Astrocyte (in vitro differentiated cells and primary cell): ENCODE measurements around the gene ZBTB38. TPM values are rescaled to one million over a fixed set of nuclear protein-coding genes. Genes with fewer than 3 reads are reported as not detected.
A peak's percentile ranks its signal among the peaks of the same experiment; 100 is the strongest.

ENCODE experiments used
- DNase-seq: peaks from one replicate; pipeline ENCODE4 v3.0.0-alpha.2; 2010; ENCODE audit warnings: low read depth
- FAIRE-seq: peaks from 2 replicates; lab custom pipeline; 2011; peaks lifted over from hg19 to GRCh38; lab: Jason Lieb, UNC
- H2AFZ ChIP-seq: 2 replicates; pipeline ENCODE4 v1.6.0; 2012; ENCODE audit warnings: low read depth, low read length, inconsistent platforms
- H3K27ac ChIP-seq: 2 replicates; pipeline ENCODE4 v1.5.1; 2011; ENCODE audit warnings: low read depth, low read length, inconsistent platforms
- H3K27me3 ChIP-seq: 2 replicates; pipeline ENCODE4 v1.6.0; 2011; ENCODE audit warnings: low read length, inconsistent platforms; ENCODE audit not compliant: insufficient read depth
- H3K36me3 ChIP-seq: 2 replicates; pipeline ENCODE4 v1.5.1; 2011; ENCODE audit warnings: low read length, inconsistent platforms; ENCODE audit not compliant: insufficient read depth
- H3K4me1 ChIP-seq: 2 replicates; pipeline ENCODE4 v1.5.1; 2011; ENCODE audit warnings: low read length, inconsistent platforms; ENCODE audit not compliant: insufficient read depth
- H3K4me2 ChIP-seq: 2 replicates; pipeline ENCODE4 v1.6.0; 2012; ENCODE audit warnings: low read length, inconsistent platforms
- H3K4me3 ChIP-seq: 2 replicates; pipeline ENCODE4 v1.5.1; 2011; ENCODE audit warnings: low read depth, mild to moderate bottlenecking, low read length, inconsistent platforms; ENCODE audit not compliant: insufficient read depth
- H3K79me2 ChIP-seq: 2 replicates; pipeline ENCODE4 v1.6.0; 2012; ENCODE audit warnings: mild to moderate bottlenecking, low read length, inconsistent platforms; ENCODE audit not compliant: insufficient read depth
- H3K9ac ChIP-seq: 2 replicates; pipeline ENCODE4 v1.6.0; 2012; ENCODE audit warnings: mild to moderate bottlenecking, low read length, inconsistent platforms
- H3K9me3 ChIP-seq: 2 replicates; pipeline ENCODE4 v1.5.1; 2012; ENCODE audit warnings: low read depth, mild to moderate bottlenecking, low read length, inconsistent platforms; ENCODE audit not compliant: insufficient read depth
- H4K20me1 ChIP-seq: 2 replicates; pipeline ENCODE4 v1.6.0; 2012; ENCODE audit warnings: low read length, inconsistent platforms; ENCODE audit not compliant: insufficient read depth
- H3K27ac Mint-ChIP-seq: one replicate; pipeline ENCODE4 v1.8.0; 2021; ENCODE audit warnings: mild to moderate bottlenecking, mixed read lengths; ENCODE audit not compliant: unreplicated experiment
- H3K27me3 Mint-ChIP-seq: one replicate; pipeline ENCODE4 v1.8.0; 2021; ENCODE audit warnings: low read depth, mixed read lengths; ENCODE audit not compliant: unreplicated experiment
- H3K36me3 Mint-ChIP-seq: one replicate; pipeline ENCODE4 v1.8.0; 2021; ENCODE audit warnings: low read depth, mixed read lengths; ENCODE audit not compliant: unreplicated experiment
- H3K4me1 Mint-ChIP-seq: one replicate; pipeline ENCODE4 v1.8.0; 2021; ENCODE audit warnings: low read depth, mixed read lengths; ENCODE audit not compliant: unreplicated experiment
- H3K4me3 Mint-ChIP-seq: one replicate; pipeline ENCODE4 v1.8.0; 2021; ENCODE audit warnings: mild to moderate bottlenecking, moderate library complexity, mixed read lengths; ENCODE audit not compliant: unreplicated experiment
- H3K9me3 Mint-ChIP-seq: one replicate; pipeline ENCODE4 v1.8.0; 2021; ENCODE audit warnings: mild to moderate bottlenecking, mixed read lengths; ENCODE audit not compliant: unreplicated experiment
- EZH2 ChIP-seq: IDR thresholded peaks from 2 replicates; pipeline ENCODE4 v1.6.1; 2012; ENCODE audit warnings: mild to moderate bottlenecking, low read length, inconsistent platforms; ENCODE audit not compliant: insufficient read depth
- total RNA-seq: library from RNA; stranded (reverse); gene quantifications from 2 replicates; pipeline ENCODE4 v1.2.1, GENCODE V29; 2021
- TF ChIP-seq, protein P1 (sequence below): IDR thresholded peaks from 2 replicates; pipeline ENCODE4 v1.5.1; 2011; ENCODE audit warnings: low read depth, mild to moderate bottlenecking, inconsistent platforms, low read length, moderate library complexity; ENCODE audit not compliant: insufficient read depth

The ZBTB38 gene
- total RNA-seq, 1 donor from 2014 or later = 57.6 TPM

DNA sequence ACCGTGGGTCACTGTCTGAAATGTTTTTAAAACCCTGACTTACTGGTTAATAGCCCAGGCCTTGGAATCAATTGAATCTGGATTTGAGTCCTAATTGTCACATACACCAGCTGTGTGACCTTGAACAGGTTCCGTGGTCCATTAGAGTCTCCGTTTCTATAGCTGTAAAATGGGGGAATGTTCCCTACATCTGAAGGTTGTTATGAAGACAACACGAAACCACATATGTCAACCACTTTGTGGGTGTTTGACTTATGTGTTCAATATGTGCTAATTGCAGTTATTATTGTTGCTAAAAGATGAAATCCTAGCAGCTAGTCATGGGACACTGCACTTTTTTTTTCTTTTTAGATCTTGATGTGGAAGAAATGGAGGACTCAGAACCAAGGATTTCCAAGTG lies 35.3 kb downstream of the ZBTB38 start:
- Mint-ChIP-seq H3K36me3 (peaks cover 11% of the 10 kb centered on the region), H3K27me3 (no peaks in the 10 kb centered on the region), H3K27ac (no peak overlapping the region), H3K4me1 (peaks cover 41% of the 10 kb centered on the region), H3K4me3 (peak overlapping the region; percentile 90), H3K9me3 (no peaks in the 10 kb centered on the region)
- Histone ChIP-seq H2AFZ (no peak overlapping the region), H3K4me1 (peaks cover 49% of the 10 kb centered on the region), H3K4me2 (peak overlapping the region; percentile 85), H3K9ac (peak overlapping the region; percentile 75), H3K27ac (peak overlapping the region; percentile 95), H3K4me3 (no peak overlapping the region), H3K27me3 (no peaks in the 10 kb centered on the region), H4K20me1 (no peaks in the 10 kb centered on the region), H3K36me3 (peaks cover 33% of the 10 kb centered on the region), H3K79me2 (peaks cover 46% of the 10 kb centered on the region), H3K9me3 (no peaks in the 10 kb centered on the region)
- TF ChIP-seq, protein P1, sequence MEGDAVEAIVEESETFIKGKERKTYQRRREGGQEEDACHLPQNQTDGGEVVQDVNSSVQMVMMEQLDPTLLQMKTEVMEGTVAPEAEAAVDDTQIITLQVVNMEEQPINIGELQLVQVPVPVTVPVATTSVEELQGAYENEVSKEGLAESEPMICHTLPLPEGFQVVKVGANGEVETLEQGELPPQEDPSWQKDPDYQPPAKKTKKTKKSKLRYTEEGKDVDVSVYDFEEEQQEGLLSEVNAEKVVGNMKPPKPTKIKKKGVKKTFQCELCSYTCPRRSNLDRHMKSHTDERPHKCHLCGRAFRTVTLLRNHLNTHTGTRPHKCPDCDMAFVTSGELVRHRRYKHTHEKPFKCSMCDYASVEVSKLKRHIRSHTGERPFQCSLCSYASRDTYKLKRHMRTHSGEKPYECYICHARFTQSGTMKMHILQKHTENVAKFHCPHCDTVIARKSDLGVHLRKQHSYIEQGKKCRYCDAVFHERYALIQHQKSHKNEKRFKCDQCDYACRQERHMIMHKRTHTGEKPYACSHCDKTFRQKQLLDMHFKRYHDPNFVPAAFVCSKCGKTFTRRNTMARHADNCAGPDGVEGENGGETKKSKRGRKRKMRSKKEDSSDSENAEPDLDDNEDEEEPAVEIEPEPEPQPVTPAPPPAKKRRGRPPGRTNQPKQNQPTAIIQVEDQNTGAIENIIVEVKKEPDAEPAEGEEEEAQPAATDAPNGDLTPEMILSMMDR = no peak
- TF ChIP-seq EZH2 = no peak
- FAIRE-seq (no peak), DNase-seq (no peak)

DNA sequence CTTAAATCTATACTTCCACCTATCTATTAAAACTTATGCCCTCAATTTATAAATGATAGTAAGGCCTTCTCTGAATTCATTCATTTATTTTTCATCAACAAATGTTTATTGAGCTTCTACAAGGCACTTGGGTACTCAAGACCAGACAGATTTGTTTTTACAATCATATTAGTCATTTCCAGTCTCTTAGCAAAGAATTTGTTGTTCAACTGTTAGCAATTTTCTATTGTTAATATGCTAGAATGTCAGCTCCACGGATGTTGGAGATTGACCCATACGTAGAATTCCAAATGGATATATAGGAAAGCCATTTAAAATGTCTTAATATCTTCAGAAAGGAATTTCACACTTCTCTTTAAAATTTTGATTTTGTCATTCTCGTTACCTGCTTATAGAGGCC lies 36.7 kb downstream of the ZBTB38 start:
- H3K27me3 Mint-ChIP-seq = no peaks in the 10 kb centered on the region
- peak overlapping the region; percentile 75 for H3K27ac Mint-ChIP-seq
- peaks cover 58% of the 10 kb centered on the region for H3K4me1 ChIP-seq
- TF ChIP-seq, protein P1 = no peak
- TF ChIP-seq EZH2 = no peak
- peaks cover 54% of the 10 kb centered on the region for H3K79me2 ChIP-seq
- H3K36me3 Mint-ChIP-seq = peaks cover 11% of the 10 kb centered on the region
- H3K27ac ChIP-seq = peak overlapping the region; percentile 95
- no peaks in the 10 kb centered on the region for H4K20me1 ChIP-seq
- no peak for FAIRE-seq
- no peaks in the 10 kb centered on the region for H3K27me3 ChIP-seq
- H3K9me3 Mint-ChIP-seq = no peaks in the 10 kb centered on the region
- peak overlapping the region; percentile 75 for H3K9ac ChIP-seq
- DNase-seq = peak; percentile 69
- peaks cover 40% of the 10 kb centered on the region for H3K4me1 Mint-ChIP-seq
- H3K9me3 ChIP-seq = no peaks in the 10 kb centered on the region
- H2AFZ ChIP-seq = no peak overlapping the region
- peak overlapping the region; percentile 12 for H3K4me2 ChIP-seq
- H3K4me3 ChIP-seq = no peak overlapping the region
- peak overlapping the region; percentile 24 for H3K4me3 Mint-ChIP-seq
- peaks cover 41% of the 10 kb centered on the region for H3K36me3 ChIP-seq

DNA sequence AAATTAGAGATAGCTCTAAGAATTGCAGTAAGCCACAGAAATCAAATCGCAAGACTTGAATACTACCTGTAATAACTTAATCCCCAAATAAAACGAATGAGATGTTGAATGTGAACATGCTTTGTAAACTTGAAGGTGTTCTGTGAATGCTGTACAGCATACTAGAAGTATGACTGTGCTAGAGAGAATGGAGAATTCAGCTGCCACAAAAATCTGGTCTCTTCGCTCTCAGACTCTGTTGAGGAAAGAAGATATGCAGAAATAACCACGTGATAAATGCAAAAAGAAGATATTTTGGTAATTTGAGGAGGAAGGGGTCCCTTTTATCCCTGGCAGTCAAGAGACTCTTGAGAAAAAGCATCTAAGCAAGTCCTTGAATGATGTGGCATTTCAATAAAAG lies 37.3 kb downstream of the ZBTB38 start:
- H3K79me2 ChIP-seq = peaks cover 54% of the 10 kb centered on the region
- H3K4me1 ChIP-seq = peaks cover 63% of the 10 kb centered on the region
- H3K27ac ChIP-seq = peak overlapping the region; percentile 95

More for the DNA sequence above, 37.3 kb downstream of the ZBTB38 start:
- TF ChIP-seq, protein P1 = no peak
- no peak for TF ChIP-seq EZH2
- H3K9me3 ChIP-seq = no peaks in the 10 kb centered on the region
- Mint-ChIP-seq H3K9me3 (no peaks in the 10 kb centered on the region), H3K4me1 (peaks cover 40% of the 10 kb centered on the region), H3K27ac (peak overlapping the region; percentile 79), H3K4me3 (peak overlapping the region; percentile 28), H3K36me3 (peaks cover 11% of the 10 kb centered on the region), H3K27me3 (no peaks in the 10 kb centered on the region)
- H4K20me1 ChIP-seq = no peaks in the 10 kb centered on the region
- no peak overlapping the region for H3K4me3 ChIP-seq
- no peaks in the 10 kb centered on the region for H3K27me3 ChIP-seq
- DNase-seq (peak; percentile 85), FAIRE-seq (no peak)
- peak overlapping the region; percentile 12 for H3K4me2 ChIP-seq
- H3K9ac ChIP-seq = peak overlapping the region; percentile 75
- peaks cover 41% of the 10 kb centered on the region for H3K36me3 ChIP-seq
- H2AFZ ChIP-seq = no peak overlapping the region
